Gastroesophageal sphincter (tissue), 3 donors: ENCODE measurements around the gene STX5.

Experiments
- POLR2A ChIP-seq, 2 donors: fragments of 450-650 bp; IDR thresholded peaks; one replicate each; pipeline ENCODE4 v1.6.1; 2017; ENCODE audit warnings: antibody characterized with exemption in 2 of 2, mild to moderate bottlenecking in 2 of 2, moderate library complexity in 1 of 2
- TF ChIP-seq, protein P1 (sequence below), 4 experiments: fragments of 200-600 bp in 2 of 4; fragments of 450-650 bp in 2 of 4; sonication (generic) in 1 of 4; IDR thresholded peaks; one replicate each; pipeline ENCODE4 v1.5.1; 2017 to 2019; ENCODE audit warnings: antibody characterized with exemption in 4 of 4, mild to moderate bottlenecking in 2 of 4, moderate library complexity in 2 of 4

DNA sequence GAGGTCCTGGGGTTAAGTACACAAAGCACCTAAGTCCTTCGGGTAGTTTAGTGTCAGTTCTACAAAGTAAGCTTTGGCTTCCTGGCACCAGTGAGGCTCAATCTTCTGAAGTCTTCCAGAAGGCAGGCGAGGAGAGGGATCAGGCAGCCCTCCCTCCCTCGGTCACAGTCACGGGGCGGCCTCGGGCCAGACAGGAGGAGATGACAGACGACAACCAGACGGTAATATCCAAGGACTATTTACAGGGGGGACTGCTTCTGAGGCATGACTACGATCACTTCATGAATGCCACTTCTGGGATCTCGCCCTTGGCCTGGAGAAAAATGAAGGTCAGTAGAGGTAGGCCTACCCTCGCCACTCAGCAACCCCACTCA, 39.7 kb downstream of the STX5 start:
- TF ChIP-seq, protein P1, sequence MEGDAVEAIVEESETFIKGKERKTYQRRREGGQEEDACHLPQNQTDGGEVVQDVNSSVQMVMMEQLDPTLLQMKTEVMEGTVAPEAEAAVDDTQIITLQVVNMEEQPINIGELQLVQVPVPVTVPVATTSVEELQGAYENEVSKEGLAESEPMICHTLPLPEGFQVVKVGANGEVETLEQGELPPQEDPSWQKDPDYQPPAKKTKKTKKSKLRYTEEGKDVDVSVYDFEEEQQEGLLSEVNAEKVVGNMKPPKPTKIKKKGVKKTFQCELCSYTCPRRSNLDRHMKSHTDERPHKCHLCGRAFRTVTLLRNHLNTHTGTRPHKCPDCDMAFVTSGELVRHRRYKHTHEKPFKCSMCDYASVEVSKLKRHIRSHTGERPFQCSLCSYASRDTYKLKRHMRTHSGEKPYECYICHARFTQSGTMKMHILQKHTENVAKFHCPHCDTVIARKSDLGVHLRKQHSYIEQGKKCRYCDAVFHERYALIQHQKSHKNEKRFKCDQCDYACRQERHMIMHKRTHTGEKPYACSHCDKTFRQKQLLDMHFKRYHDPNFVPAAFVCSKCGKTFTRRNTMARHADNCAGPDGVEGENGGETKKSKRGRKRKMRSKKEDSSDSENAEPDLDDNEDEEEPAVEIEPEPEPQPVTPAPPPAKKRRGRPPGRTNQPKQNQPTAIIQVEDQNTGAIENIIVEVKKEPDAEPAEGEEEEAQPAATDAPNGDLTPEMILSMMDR (IDR thresholded peaks at IDR 0.05) = no peak
- no peak for TF ChIP-seq POLR2A (IDR thresholded peaks at IDR 0.05)
